Panc1 (cell line): Measurements from ENCODE around the gene CD9. TPM values are rescaled to one million over a fixed set of nuclear protein-coding genes. Genes with fewer than 3 reads are reported as not detected.

ENCODE experiments used
- ATAC-seq: fragments of 200-7000 bp; cut with Tn5 transposase; 2 replicates; pipeline ENCODE4 v1.9.1; 2020; ENCODE audit warnings: mild to moderate bottlenecking, moderate library complexity
- BruUV-seq: library from RNA; stranded (reverse); fragments of 400-500 nt; replicated peaks from 2 replicates; lab custom pipeline; 2021; lab: Mats Ljungman, UMichigan
- CTCF ChIA-PET: fragments of 300-600 bp; sonication (Branson Sonifier 250); formaldehyde crosslinking; loops from one replicate; lab custom pipeline; 2022; ENCODE audit warnings: antibody characterized with exemption; lab: Charles Lee
- POLR2A ChIA-PET: fragments of 300-600 bp; sonication (Branson Sonifier 250); formaldehyde crosslinking; loops from one replicate; lab custom pipeline; 2022; ENCODE audit warnings: antibody characterized with exemption; lab: Charles Lee
- DNase-seq: peaks from one replicate; pipeline ENCODE4 v3.0.0-alpha.2; 2010; ENCODE audit warnings: low read depth, low spot score
- H3K27ac ChIP-seq: 2 replicates; pipeline ENCODE4 v1.5.1; 2011; ENCODE audit warnings: mild to moderate bottlenecking, low read length, inconsistent platforms
- H3K27me3 ChIP-seq: fragments of 200-500 bp; sonication (Bioruptor generic); 2 replicates; pipeline ENCODE4 v1.6.0; 2014; ENCODE audit warnings: low read length, inconsistent platforms; ENCODE audit not compliant: control insufficient read depth, insufficient read depth
- H3K36me3 ChIP-seq: fragments of 200-500 bp; sonication (Bioruptor generic); 2 replicates; pipeline ENCODE4 v1.5.1; 2014; ENCODE audit warnings: inconsistent platforms, mild to moderate bottlenecking, low read length, moderate library complexity; ENCODE audit not compliant: control insufficient read depth, insufficient read depth
- H3K4me1 ChIP-seq: 2 replicates; pipeline ENCODE4 v1.5.1; 2011; ENCODE audit warnings: inconsistent platforms, mild to moderate bottlenecking, low read length, moderate library complexity; ENCODE audit not compliant: control insufficient read depth, insufficient read depth
- H3K4me3 ChIP-seq, 2 experiments: 2 replicates each; pipeline ENCODE4 v1.5.1; 2011 to 2012; ENCODE audit warnings: low read depth in 2 of 2, low read length in 2 of 2, mild to moderate bottlenecking in 2 of 2, inconsistent platforms in 1 of 2, moderate library complexity in 1 of 2
- H3K9me3 ChIP-seq: fragments of 200-500 bp; sonication (Bioruptor generic); 2 replicates; pipeline ENCODE4 v1.5.1; 2014; ENCODE audit warnings: low read depth, mild to moderate bottlenecking, inconsistent platforms, low read length, moderate library complexity; ENCODE audit not compliant: control insufficient read depth, insufficient read depth
- CTCF ChIP-seq: fragments of 450-650 bp; IDR thresholded peaks from 2 replicates; pipeline ENCODE4 v1.5.1; 2017; ENCODE audit warnings: mild to moderate bottlenecking
- POLR2AphosphoS5 ChIP-seq: IDR thresholded peaks from 2 replicates; pipeline ENCODE4 v1.6.1; 2012; ENCODE audit warnings: mild to moderate bottlenecking, low read depth, low read length, moderate library complexity
- REST ChIP-seq, 2 experiments: IDR thresholded peaks; 2 replicates each; pipeline ENCODE4 v1.6.1; 2011 to 2012; ENCODE audit warnings: low read depth in 2 of 2, control low read depth in 1 of 2, low read length in 1 of 2, mild to moderate bottlenecking in 1 of 2, moderate library complexity in 1 of 2; ENCODE audit not compliant: insufficient read depth in 1 of 2
- SIN3A ChIP-seq: IDR thresholded peaks from 2 replicates; pipeline ENCODE4 v1.6.1; 2012; ENCODE audit warnings: low read depth, mild to moderate bottlenecking, low read length, moderate library complexity, borderline replicate concordance; ENCODE audit not compliant: insufficient read depth
- TCF7L2 ChIP-seq: IDR thresholded peaks from 2 replicates; pipeline ENCODE4 v1.6.1; 2011; ENCODE audit warnings: mild to moderate bottlenecking, low read depth, low read length, inconsistent platforms
- in situ Hi-C: cut with HindIII; loops from 2 replicates; pipeline ENCODE4 v1.10.0; 2016; ENCODE audit warnings: low sequenced_read_pairs, low pct_unique_long_range_greater_than_20kb
- intact Hi-C: fragments of 100-400 bp; cut with micrococcal nuclease; formaldehyde crosslinking; loops from one replicate; pipeline ENCODE4 v1.10.0; 2022; ENCODE audit not compliant: unreplicated experiment
- total RNA-seq: library from RNA; stranded (reverse); gene quantifications from one replicate; pipeline ENCODE4 v1.2.1, GENCODE V29; 2021; ENCODE audit not compliant: unreplicated experiment

CD9 gene
- total RNA-seq, 1 experiment from 2014 or later = 103 TPM

GRCh38 chr12:6229224-6230218 lies 29.3 kb downstream of the CD9 start:
- Histone ChIP-seq H3K27me3 (no peaks in the 10 kb centered on the region), H3K4me1 (no peaks in the 10 kb centered on the region), H3K4me3 (no peak overlapping the region), H3K27ac (no peak overlapping the region), H3K9me3 (no peaks in the 10 kb centered on the region), H3K36me3 (no peaks in the 10 kb centered on the region)
- CTCF ChIA-PET = interaction anchor here (0.6 to 0.8 kb wide), 3 partner anchors 34 to 42 kb away, joined by 3 to 8 read pairs (median 4); no protein-coding TSS in a partner anchor
- no peak for ATAC-seq
- no TSS peak for BruUV-seq
- in situ Hi-C loops = no loop called here
- no peak for DNase-seq
- POLR2A ChIA-PET = interaction anchor here (0.7 kb wide), 1 partner anchor 170 kb away, joined by 16 read pairs; no protein-coding TSS in a partner anchor
- TF ChIP-seq REST (IDR thresholded peaks at IDR 0.05; ENCODE audit: insufficient read depth in 1 of 2, low read depth in 2 of 2, low read length in 1 of 2) (no peak), POLR2AphosphoS5 (no peak)
- intact Hi-C loops = no loop called here

- Histone ChIP-seq H3K4me3 (no peak overlapping the region), H3K9me3 (no peaks in the 10 kb centered on the region), H3K4me1 (no peaks in the 10 kb centered on the region), H3K27me3 (no peaks in the 10 kb centered on the region), H3K27ac (no peak overlapping the region), H3K36me3 (no peaks in the 10 kb centered on the region)
- ATAC-seq (no peak), DNase-seq (no peak)
- intact Hi-C loops = no loop called here
- TF ChIP-seq TCF7L2 (no peak), CTCF (no peak), SIN3A (no peak), POLR2AphosphoS5 (no peak)
- in situ Hi-C loops = no loop called here
- no TSS peak for BruUV-seq
- ChIA-PET CTCF (interaction anchor here (0.7 kb wide), 1 partner anchor 41 kb away, joined by 4 read pairs; no protein-coding TSS in a partner anchor), POLR2A (interaction anchor here (0.7 kb wide), 1 partner anchor 171 kb away, joined by 16 read pairs; no protein-coding TSS in a partner anchor)
Measured at GRCh38 chr12:6230321-6231110, 30.3 kb downstream of the CD9 start.
